22Rv1 (cell line): ENCODE measurements around the gene MXRA7.

Experiments
- H3K27ac ChIP-seq: fragments of 450-650 bp; 2 replicates; pipeline ENCODE4 v1.5.1; 2017
- CTCF ChIP-seq: fragments of 450-650 bp; IDR thresholded peaks from 2 replicates; pipeline ENCODE4 v1.5.1; 2017; ENCODE audit warnings: mild to moderate bottlenecking
- ZFX ChIP-seq: fragments of 450-650 bp; IDR thresholded peaks from 2 replicates; pipeline ENCODE4 v1.6.1; 2017; ENCODE audit warnings: antibody characterized with exemption, borderline replicate concordance

MXRA7 gene

GRCh38 chr17:76734080-76734840 lies 23.5 kb upstream of the MXRA7 start:
- peak overlapping the region; percentile 99 for H3K27ac ChIP-seq
- TF ChIP-seq CTCF (no peak), ZFX (no peak)

GRCh38 chr17:76733618-76733957 lies 22.8 kb upstream of the MXRA7 start:
- TF ChIP-seq CTCF (no peak), ZFX (no peak)
- H3K27ac ChIP-seq = peak overlapping the region; percentile 99

- peak overlapping the region; percentile 99 for H3K27ac ChIP-seq
- no peak for TF ChIP-seq ZFX
- no peak for TF ChIP-seq CTCF
Measured at GRCh38 chr17:76732734-76733617, 22.2 kb upstream of the MXRA7 start.

- H3K27ac ChIP-seq = peak overlapping the region; percentile 99
Measured at GRCh38 chr17:76731800-76732733, 21.3 kb upstream of the MXRA7 start.

GRCh38 chr17:76727745-76728456 lies 17.1 kb upstream of the MXRA7 start:
- TF ChIP-seq CTCF (no peak), ZFX (no peak)
- peak overlapping the region; percentile 98 for H3K27ac ChIP-seq

GRCh38 chr17:76726776-76727718 lies 16.3 kb upstream of the MXRA7 start, which contains the start of gene METTL23:
TSS of gene METTL23 (plus strand) at chr17:76726839. CDS start at chr17:76729711, 2,872 bp downstream.
- peak within 1 kb of the TSS; percentile 98 for H3K27ac ChIP-seq
- TF ChIP-seq ZFX (no peak), CTCF (peak; percentile 86)
